ENCODE results near the gene PHYKPL. TPM values are rescaled to one million over a fixed set of nuclear protein-coding genes. Genes with fewer than 3 reads are reported as not detected.

PHYKPL gene
- total and polyA plus RNA-seq, 2 donors (not counting 3 experiments of a cell fraction or from before 2014, with no cell fraction given) = 71.7 to 81.7 TPM

DNA sequence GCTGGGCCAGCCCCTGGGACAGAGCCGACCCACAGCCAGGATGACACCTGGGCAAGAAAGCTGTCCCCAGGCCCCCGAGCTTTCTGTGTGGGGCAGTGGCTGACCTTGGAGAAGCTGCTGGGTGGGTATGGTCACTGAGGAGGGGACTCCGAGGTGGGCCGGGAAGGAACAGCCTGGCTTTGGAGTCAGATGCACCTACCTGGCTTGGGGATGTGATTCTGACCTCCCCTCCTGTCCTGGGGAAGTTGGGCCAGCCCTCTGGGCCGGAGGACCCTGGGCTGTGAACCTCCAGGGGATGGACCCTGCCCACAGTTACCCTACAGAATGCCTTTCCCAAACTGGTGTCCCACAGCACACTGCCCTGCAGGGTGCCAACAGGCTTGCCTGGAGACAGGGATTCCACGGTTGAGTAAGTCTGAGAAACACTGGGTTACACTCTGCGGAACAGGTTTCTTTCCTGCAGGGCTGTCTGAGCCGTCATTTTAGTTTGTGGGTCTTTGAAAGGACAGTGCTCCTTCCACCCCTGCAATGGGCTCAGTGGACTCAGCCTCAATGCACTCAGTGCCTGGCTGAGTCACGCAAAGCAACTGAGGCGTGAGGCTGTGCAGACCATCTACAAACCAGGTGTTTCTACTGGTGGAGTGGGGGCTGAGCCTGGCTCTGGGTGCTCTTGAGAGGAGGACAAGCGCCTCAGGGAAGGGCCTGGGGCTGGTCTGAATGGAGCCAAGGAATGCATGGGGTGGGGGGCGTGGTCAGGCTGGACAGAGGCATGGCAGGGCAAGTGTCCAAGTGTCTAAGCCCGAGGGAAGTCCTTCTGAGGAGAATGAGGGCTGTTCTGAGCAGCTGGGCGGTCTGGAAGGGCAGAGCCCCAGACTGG lies 41.3 kb upstream of the PHYKPL start:
- H3K9ac ChIP-seq (replicated peaks; ENCODE audit: extremely low read depth, insufficient read depth, low read length) = no peak overlapping the region
- CTCF ChIA-PET = interaction anchor here (0.8 to 1.1 kb wide), 2 partner anchors 10 to 457 kb away, joined by 3 to 5 read pairs; partner anchors contain the start of gene ZNF354A
- H3K4me3 ChIP-seq (replicated peaks in 1 of 3; ENCODE audit: insufficient read depth in 1 of 3, low read depth in 1 of 3, low read length in 3 of 3) = no peak overlapping the region
- no peaks in the 10 kb centered on the region for H3K9me3 ChIP-seq (replicated peaks; ENCODE audit: control insufficient read depth, insufficient read depth, low read length)
- no peaks in the 10 kb centered on the region for H3K9me1 ChIP-seq (replicated peaks; ENCODE audit: control insufficient read depth, extremely low read depth, insufficient read depth, low read length)
- H3K79me2 ChIP-seq (ENCODE audit: control insufficient read depth, insufficient read depth, low read length) = no peaks in the 10 kb centered on the region
- no peak overlapping the region for H3K4me2 ChIP-seq (ENCODE audit: insufficient read depth, low read length)
- TF ChIP-seq POLR2AphosphoS5 (IDR thresholded peaks at IDR 0.05; ENCODE audit: insufficient read depth, low read depth, low read length) (no peak), JUN (IDR thresholded peaks at IDR 0.05; ENCODE audit: borderline replicate concordance, insufficient read depth, insufficient read length, low read depth) (no peak), MYC (IDR thresholded peaks at IDR 0.05; ENCODE audit: low read depth, low read length) (no peak), FOS (IDR thresholded peaks at IDR 0.05; ENCODE audit: borderline replicate concordance, insufficient read depth, low read length) (no peak), EZH2 (IDR thresholded peaks at IDR 0.05; ENCODE audit: borderline replicate concordance, low read depth, low read length, severe bottlenecking) (no peak), POLR2A (IDR thresholded peaks at IDR 0.05; ENCODE audit: low read depth, low read length) (no peak), GATA2 (IDR thresholded peaks at IDR 0.05; ENCODE audit: insufficient read depth, insufficient read length, low read depth, low read length) (no peak)
- TF ChIP-seq, protein P1, sequence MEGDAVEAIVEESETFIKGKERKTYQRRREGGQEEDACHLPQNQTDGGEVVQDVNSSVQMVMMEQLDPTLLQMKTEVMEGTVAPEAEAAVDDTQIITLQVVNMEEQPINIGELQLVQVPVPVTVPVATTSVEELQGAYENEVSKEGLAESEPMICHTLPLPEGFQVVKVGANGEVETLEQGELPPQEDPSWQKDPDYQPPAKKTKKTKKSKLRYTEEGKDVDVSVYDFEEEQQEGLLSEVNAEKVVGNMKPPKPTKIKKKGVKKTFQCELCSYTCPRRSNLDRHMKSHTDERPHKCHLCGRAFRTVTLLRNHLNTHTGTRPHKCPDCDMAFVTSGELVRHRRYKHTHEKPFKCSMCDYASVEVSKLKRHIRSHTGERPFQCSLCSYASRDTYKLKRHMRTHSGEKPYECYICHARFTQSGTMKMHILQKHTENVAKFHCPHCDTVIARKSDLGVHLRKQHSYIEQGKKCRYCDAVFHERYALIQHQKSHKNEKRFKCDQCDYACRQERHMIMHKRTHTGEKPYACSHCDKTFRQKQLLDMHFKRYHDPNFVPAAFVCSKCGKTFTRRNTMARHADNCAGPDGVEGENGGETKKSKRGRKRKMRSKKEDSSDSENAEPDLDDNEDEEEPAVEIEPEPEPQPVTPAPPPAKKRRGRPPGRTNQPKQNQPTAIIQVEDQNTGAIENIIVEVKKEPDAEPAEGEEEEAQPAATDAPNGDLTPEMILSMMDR (IDR thresholded peaks at IDR 0.05; ENCODE audit: extremely low read depth in 1 of 2, insufficient read depth in 1 of 2, low read depth in 1 of 2, low read length in 2 of 2) = no peak
- TF ChIP-seq, protein P2, sequence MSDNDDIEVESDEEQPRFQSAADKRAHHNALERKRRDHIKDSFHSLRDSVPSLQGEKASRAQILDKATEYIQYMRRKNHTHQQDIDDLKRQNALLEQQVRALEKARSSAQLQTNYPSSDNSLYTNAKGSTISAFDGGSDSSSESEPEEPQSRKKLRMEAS (IDR thresholded peaks at IDR 0.05; ENCODE audit: insufficient read depth, insufficient read length) = no peak
- H3K27ac ChIP-seq (ENCODE audit: insufficient read depth, low read depth, low read length) = no peak overlapping the region
- no TSS peak for BruUV-seq (replicated peaks)
- no peaks in the 10 kb centered on the region for H3K27me3 ChIP-seq (ENCODE audit: control insufficient read depth in 2 of 2, insufficient read depth in 2 of 2, low read length in 2 of 2)
- H2AFZ ChIP-seq (ENCODE audit: low read depth, low read length) = no peak overlapping the region
- FAIRE-seq (no peak), DNase-seq (ENCODE audit: low read depth, low spot score) (no peak)
- no peaks in the 10 kb centered on the region for H3K4me1 ChIP-seq (ENCODE audit: control insufficient read depth, extremely low read depth, insufficient read depth, low read length)
- H3K36me3 ChIP-seq (ENCODE audit: control insufficient read depth in 2 of 2, extremely low read depth in 1 of 2, insufficient read depth in 2 of 2, low read length in 2 of 2) = no peaks in the 10 kb centered on the region
- POLR2A ChIA-PET = no interaction called here
- dilution Hi-C loops (cut with MboI; ENCODE audit: extremely low pct_ligation_motif_present, low sequenced_read_pairs) (no loop called here), intact Hi-C loops (cut with micrococcal nuclease) (no loop called here)
- H4K20me1 ChIP-seq (replicated peaks; ENCODE audit: control insufficient read depth, extremely low read depth, insufficient read depth, low read length) = no peaks in the 10 kb centered on the region
